HG02798 (cell line): ENCODE results near the gene ATAD3A.
"Not testable (repeated sequence)": the region's sequence is repeated elsewhere in the genome, so short reads cannot be mapped to it uniquely, and the experiment has no call there.

Source experiments
- ATAC-seq: cut with Tn5 transposase; IDR thresholded peaks from one replicate; pipeline ENCODE4 v1.9.1; 2021; ENCODE audit warnings: mild to moderate bottlenecking; ENCODE audit not compliant: unreplicated experiment, poor library complexity

The ATAD3A gene

DNA sequence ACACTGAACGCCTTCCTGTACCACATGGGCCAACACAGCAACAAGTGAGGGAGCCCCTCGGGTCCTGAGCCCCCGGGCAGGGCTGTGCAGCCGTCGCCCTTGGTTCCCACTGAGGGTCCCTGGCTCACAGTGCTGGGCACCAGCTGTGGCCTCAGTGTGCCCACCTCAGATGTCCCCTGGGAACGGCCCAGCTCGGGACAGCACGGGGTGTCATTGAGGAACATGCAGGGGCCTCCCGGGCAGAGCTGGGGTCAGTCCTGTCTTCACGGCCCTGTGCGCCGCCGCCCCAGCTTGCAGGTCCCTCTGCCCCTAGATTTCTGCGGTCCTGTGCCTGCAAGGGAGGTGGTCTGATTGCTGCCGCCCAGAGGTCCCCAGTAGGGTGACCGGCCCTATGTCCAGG is 22.7 kb upstream of the ATAD3A start:
- no peak for ATAC-seq

DNA sequence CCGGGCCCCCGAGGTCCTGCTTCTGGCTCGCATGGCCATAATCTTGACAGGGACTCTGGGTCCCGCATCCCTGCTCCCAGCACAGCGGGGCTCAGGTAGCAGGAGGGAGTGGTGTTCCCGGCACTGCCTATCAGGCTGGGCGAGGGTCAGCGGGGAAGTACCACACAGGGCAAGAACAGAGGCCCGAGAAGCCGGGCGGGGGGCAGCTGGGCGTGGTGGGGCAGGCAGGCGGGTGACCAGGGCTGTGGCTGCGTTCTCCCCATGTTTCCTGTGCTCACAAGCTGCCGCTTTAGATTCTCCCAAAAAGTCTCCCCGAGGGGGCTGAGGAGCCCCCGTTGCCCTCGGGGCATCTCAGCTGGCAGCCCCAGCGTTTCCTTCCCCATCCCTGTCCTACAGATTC is 22.1 kb upstream of the ATAD3A start:
- no peak for ATAC-seq

DNA sequence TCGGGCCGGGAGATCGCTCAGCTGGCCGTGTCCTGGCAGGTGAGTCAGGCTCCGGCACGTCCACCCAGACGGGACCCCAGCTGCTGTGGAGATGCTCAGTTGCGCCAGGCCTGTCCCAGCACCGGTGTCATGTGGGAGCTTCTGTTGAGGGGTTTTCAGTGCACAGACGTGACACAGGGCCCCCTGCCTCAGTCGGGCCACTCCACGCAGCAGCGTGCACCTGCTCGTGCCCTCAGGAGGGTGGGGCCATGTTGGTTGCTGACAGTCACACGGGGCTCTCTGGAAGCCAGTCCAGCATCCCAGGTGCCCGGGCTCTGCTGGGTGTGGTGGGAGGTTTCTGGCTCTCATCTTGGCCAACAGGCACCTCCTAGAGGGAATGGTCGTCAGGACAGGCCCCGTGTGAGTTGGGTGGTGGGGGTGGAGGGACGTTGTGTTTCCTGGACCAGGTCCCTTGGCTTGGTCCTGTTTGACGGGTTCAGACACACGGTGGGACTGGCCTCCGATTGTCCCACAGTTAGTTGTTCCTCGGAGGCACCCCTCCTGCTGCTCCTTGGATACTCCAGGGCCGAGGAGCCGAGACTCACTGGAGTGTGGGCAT is 21.2 kb upstream of the ATAD3A start:
- no peak for ATAC-seq

DNA sequence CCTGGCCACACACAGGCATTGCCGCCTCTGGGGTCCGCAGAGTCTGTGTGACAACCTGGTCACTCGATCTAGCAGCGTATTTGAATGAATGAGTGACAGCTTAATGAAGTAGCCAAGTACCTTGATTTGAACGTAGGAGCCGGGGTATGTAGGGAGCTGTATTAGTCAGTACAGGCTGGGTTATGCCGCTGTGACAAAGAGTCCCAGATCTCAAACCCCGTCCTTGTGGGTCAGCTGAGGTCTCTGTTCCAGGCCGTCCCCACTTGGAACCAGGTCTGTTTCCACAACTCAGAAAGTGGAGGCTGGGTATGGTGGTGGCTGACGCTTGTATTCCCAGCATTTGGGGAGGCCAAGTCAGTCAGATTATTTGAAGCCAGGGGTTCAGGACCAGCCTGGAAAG is 20.4 kb upstream of the ATAD3A start:
- no peak for ATAC-seq

DNA sequence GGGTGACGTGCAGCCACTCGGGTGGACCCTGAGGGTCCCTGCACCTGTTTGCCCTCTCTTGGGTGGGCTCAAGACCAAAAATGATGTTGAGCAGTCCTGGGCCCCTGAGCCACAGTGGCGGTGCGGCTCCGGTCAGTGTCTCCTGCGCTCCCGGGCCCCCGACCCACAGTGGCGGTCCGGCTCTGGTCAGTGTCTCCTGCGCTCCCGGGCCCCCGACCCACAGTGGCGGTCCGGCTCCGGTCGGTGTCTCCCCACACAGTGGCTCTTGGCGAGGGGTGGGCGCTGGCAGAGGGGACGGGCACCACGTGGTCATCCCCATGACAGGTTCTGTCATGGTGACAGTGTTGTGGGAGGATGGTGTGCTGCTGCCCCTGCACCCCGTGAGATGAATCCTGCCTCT is 17.7 kb upstream of the ATAD3A start:
- ATAC-seq = not testable (repeated sequence)

DNA sequence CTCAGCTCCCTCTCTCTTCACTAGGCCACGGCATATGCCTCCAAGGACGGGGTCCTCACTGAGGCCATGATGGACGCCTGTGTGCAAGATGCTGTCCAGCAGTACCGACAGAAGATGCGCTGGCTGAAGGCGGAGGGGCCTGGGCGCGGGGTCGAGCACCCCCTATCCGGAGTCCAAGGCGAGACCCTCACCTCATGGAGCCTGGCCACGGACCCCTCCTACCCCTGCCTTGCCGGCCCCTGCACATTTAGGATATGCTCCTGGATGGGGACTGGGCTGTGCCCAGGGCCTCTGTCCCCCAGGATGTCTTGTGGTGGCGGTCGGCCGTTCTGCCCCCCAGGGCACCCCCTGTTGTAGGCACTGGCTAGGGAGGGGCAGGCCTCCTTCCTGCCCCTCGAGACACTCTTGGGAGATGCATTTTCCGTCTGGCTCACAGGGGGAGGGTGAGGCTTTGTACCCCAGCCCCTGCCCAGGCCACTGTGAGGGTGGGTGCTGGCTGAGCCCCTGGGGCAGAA is 16.4 kb upstream of the ATAD3A start:
- ATAC-seq = not testable (repeated sequence)

DNA sequence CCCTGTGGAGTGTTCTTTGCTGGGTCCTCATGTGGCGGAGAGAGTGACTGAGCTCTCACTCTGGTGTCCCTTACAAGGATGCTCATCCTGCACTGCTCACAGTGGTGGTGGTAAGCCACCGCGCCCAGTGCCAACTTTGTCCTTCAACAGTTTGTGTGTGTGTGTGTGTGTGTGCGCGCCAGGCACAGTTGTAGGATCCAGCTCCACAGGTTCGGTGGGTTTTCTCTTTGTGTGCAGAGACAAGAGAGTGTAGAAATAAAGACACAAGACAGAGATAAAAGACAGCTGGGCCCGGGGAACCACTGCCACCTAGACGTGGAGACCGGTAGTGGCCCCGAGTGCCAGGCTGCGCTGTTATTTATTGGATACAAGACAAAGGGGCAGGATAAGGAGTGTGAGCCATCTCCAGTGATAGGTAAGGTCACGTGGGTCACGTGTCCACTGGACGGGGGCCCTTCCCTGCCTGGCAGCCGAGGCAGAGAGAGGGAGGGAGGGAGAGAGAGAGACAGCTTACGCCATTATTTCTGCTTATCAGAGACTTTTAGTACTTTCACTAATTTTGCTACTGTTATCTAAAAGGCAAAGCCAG is 7.1 kb upstream of the ATAD3A start:
- ATAC-seq = not testable (repeated sequence)

DNA sequence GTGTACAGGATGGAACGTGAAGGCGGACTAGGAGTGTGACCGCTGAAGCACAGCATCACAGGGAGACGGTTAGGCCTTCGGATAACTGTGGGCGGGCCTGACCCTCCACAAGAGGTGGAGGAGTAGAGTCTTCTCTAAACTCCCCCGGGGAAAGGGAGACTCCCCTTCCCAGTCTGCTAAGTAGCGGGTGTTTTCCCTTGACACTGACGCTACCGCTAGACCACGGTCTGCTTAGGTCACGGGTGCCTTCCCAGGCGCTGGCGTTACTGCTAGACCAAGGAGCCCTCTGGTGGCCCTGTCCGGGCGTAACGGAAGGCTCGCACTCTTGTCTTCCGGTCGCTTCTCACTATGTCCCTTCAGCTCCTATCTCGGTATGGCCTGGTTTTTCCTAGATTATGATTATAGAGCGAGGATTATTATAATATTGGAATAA is 6.6 kb upstream of the ATAD3A start:
- ATAC-seq = peak; percentile 51

DNA sequence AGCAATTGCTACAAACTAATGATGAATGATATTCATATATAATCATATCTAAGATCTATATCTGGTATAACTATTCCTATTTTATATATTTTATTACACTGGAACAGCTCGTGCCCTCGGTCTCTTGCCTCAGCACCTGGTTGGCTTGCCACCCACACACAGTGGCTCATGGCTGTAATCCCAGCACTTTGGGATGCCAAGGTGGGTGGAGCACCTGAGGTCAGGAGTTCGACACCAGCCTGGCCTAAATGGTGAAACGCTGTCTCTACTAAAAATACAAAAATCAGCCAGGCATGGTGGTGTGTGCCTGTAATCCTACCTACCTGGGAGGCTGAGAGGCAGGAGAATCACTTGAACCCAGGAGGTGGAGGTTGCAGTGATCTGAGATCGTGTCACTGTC is 6.2 kb upstream of the ATAD3A start:
- ATAC-seq = not testable (repeated sequence)

DNA sequence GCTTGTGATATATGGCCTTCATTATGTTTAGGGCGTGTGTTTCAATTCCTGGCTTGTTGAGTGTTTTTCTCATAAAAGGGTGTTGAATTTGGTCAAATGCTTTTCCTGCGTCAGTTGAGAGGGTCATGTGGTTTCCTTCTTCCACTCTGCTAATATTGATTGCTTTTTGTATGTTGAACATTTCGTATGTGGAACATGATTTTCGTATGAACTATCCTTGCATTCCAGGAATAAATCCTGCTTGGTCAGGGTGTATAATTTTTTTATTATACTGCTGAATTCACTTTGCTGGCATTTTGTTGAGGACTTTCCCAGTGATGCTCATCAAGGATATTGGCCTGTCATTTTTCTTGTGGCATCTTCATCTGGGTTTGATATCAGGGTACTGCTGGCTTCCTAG is 4.7 kb upstream of the ATAD3A start:
- no peak for ATAC-seq

DNA sequence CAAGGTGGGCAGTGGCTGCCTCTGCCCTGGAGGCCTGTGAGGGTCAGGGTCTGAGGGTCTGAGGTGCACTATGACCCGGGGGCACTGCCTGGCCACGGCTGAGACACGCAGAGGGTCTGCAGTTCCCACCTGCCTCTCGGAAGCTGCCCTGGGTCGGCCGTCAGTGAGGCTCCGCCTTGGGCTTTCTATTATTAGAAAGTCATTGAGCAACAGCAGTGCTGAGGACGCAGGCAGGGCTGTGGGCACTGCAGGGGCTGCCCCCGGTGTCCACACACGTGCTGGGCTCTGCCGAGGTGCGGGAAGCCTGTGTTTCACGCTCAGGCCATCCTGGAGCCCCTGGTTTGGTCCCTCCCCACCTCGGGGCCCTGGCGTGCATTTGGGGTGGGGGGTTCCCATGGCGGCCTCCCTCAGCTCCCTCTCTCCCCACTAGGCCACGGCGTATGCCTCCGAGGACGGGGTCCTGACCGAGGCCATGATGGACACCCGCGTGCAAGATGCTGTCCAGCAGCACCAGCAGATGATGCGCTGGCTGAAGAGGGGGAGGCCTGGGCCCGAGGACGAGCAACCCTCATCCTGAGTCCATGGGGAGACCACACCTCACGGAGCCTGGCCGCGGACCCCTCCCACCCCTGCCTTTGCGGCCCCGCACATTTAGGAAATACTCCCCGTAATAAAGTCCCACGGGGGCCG is 3.0 kb upstream of the ATAD3A start:
- not testable (repeated sequence) for ATAC-seq

DNA sequence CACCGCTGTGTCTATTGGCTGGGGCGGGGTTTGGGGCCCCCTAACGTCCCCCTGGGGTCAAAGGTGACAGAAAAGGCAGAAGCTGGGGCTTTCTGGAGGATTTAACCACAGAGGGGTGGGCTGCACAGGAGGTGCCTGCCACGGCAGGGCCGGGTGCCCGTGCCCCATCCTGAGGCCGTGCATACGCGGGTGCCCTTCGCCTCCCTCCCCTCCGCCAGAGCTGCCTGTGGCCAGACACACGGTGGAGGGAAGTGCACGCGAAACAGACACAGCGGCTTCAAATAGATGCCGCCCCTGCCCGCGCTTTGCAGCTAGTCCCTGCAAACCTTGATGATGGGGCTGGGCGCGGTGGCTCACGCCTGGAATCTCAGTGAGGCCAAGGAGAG is 2.5 kb upstream of the ATAD3A start:
- ATAC-seq = not testable (repeated sequence)

DNA sequence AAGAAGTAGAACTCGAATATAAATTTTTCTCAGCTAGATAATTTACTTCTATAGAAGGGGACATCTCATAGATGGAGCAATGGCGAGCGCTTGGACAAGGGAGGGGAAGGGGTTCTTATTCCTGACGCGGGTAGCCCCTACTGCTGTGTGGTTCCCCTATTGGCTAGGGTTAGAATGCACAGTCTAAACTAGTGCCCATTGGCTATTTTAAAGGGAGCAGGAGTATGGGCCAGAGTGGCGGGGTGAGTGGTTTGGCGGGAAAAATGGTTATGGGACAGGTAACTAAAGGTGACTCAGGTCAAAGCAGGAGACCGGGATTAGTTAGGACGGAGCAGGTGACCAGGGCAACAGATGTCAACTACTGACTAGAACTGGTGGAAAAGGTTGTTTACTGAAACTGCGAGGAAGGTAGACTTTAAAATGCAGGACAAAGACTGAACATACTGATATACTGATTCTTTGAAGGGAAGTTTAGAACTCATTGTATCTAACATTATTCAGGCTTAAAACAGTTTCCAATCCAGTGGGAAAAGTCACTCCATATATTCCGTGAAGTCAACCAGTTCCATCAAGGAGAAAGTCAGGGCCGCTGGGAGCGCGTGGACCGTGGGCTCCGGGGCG is 940 bp upstream of the ATAD3A start:
- no peak for ATAC-seq

DNA sequence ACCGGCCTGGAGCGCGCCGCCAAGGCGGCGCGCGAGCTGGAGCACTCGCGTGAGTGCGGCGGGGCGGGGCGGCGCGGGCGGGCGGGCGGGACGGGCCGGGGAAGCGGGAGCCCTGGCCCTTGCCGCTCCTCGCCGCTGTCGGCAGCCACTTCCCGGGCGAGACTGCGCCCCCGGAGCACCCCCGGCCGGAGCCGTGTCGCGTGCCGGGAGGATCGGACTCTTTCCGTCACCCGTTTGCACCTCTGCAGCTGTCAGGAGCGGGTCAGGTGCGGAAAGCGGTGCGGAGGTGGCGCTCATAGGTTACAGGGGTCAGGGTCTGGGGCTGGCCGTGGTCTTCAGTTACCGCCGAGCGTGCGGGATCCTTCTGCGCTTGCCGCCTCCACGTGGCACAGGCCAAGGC is 463 bp downstream of the ATAD3A start:
- ATAC-seq = not testable (repeated sequence)

DNA sequence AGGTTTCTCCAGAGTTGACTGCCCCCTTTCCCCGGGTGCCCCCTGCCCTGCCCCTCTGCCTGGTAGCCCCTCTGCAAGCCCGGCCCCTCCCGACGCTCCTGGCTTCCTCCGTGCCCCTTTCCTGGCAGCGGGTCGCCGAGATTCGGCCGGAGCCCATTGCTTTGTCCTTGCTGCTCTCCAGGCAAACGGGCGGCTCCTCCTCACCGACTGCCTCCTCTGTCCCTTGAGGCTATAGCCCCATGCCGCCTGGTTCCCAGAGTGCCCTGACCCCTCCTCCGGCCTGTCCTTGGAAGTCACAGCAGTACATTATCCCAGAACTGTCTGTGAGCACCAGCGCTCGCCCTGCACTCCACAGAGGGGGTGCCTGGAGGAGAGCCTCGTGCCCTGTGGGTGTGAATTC is 1.7 kb downstream of the ATAD3A start:
- ATAC-seq = not testable (repeated sequence)

DNA sequence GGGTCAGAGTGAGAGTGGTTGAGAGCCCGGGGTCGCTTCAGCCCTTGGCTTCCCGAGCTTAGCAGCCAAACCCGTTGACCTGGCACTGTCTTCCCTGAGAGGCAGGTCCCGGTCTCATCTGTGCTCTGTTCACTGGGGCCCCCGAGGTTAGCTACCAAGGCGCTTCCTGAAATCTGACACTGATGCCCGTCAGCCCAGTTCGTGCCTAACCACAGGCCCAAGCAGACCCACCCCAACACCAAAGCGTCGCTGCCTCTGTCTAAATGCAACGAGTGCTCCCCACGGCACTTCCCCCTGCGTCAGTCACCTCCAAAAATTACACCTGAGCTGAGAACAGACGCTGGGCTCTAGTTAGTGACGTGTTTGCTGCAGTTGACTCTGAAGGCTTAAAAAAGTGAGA is 2.4 kb downstream of the ATAD3A start:
- ATAC-seq = not testable (repeated sequence)

DNA sequence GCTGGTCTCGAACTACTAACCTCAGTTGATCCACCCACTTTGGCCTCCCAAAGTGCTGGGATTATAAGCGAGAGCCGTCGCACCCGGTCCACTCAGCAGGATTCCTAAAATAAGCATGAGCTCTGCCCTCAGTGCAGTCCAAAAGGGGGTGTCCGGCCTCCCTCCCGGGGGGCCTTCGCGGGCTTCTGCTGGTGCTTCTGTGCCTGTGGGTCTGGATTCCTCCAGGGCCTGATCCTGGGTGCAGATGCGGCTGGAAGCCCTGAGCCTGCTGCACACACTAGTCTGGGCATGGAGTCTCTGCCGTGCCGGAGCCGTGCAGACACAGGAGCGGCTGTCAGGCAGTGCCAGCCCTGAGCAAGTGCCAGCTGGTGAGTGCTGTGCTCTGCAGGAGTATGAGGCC is 5.0 kb downstream of the ATAD3A start:
- not testable (repeated sequence) for ATAC-seq

DNA sequence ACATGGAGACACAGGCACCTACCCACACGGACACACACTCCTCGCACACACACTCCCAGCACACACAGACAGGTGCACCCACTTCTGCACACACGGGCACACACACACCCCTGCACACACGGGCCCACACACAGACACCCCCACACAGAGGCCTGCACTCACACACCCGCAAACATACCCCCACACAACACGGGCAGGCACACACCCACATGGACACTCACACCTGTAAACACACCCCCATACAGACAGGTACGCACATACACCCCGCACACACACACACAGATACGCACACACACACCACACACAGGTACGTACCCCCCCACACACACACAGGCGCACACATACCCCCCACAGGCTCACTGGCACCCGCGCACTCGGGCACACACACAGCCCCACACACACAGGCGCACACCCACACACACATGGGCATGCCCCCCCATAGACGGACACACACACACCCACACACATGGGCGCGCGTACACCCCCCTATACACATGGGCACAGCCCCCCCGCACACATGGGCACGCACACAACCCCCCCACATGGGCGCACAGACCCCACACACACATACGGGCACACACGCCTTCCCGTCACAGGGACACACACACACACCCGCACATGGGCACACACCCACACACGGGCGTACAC is 6.1 kb downstream of the ATAD3A start:
- ATAC-seq = no peak

DNA sequence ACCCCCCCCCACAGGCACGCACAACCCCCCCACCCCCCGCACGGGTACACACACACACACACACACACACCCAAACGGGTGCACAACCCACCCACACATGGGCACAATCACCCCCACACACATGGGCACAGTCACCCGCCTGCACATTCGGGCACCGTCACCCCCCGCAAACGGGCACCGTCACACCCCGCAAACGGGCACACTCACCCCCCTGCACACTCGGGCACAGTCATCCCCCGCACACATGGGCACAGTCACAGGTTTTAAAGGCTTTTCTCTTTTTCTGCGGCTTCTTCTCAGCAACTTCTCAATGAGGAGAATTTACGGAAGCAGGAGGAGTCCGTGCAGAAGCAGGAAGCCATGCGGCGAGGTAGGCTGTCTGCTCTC is 6.7 kb downstream of the ATAD3A start:
- not testable (repeated sequence) for ATAC-seq

DNA sequence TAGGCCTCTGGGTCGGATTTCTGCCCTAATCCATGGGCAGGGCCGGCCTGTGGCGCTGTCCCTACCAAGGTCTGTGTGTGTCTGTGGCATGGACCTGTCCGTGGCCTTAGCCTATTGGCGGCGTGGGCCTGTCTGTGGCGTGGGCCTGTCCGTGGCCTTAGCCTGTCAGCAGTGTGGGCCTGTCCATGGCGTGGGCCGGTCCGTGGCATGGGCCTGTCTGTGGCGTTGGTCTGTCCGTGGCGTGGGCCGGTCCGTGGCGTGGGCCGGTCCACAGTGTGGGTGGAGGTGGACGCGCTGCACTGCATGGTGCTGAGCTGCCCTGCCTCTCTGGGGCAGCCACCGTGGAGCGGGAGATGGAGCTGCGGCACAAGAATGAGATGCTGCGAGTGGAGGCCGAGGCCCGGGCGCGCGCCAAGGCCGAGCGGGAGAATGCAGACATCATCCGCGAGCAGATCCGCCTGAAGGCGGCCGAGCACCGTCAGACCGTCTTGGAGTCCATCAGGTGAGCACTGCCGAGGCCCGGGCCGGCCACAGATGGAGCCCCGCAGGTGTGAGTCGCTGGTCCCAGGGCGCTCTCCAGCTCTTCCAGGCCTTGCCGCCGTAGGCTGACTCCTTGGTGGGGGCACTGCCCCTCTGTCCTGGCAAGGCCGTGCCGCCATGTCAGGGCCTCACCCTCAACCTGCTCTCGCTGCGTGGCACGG is 8.0 kb downstream of the ATAD3A start:
- ATAC-seq = not testable (repeated sequence)
